HG03159 (cell line): Measurements from ENCODE around the gene HDAC9.

Source experiments
- ATAC-seq: cut with Tn5 transposase; IDR thresholded peaks from one replicate; pipeline ENCODE4 v1.9.1; 2021; ENCODE audit warnings: mild to moderate bottlenecking, moderate library complexity; ENCODE audit not compliant: unreplicated experiment

The HDAC9 gene

DNA sequence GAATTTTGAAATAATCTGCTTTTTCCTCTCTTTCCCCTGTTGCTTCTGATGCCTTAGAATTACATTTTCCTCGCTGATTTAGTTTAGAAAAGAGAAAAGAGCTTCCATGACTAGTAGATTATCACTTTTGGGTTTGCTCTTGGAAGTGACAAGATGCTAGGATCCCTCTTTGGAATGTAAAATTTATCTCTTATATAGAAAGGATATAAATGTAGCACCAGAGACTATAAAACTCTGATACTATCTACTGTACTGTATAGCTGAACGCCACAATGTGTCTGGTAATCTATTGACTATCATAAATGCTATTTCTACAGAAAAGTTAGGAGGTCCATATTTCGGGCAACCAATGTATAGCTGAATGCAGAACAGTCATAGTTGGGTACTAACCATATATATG is 1.1 kb upstream of the HDAC9 start:
- ATAC-seq = no peak

DNA sequence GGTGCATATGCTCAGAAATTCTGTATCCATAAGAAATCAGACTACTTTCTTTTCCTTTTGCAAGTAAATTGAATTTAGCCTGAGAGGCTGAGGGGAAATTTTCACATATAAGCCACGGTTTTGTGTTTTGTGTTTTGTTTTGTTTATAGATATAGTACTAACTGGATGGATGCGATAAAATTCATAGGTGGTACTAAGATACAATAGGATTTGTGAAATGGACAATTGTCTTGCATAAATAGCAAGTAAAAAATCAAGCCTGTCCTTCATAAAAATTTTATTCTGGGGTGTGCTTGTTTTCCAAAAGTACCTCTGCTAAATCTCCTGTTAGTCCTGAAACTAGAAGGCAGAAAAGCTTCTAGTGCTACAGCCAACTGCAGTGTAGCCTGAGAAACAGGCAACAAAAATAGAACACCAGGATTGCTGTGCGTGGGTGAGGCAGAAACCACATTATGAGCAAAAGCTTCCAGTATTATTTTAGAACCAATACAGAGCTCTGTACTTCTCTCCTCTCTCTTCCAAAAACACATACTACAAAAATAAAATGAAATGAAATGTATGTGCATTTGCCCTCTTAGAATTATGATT is 634 bp upstream of the HDAC9 start:
- ATAC-seq = peak; percentile 27

DNA sequence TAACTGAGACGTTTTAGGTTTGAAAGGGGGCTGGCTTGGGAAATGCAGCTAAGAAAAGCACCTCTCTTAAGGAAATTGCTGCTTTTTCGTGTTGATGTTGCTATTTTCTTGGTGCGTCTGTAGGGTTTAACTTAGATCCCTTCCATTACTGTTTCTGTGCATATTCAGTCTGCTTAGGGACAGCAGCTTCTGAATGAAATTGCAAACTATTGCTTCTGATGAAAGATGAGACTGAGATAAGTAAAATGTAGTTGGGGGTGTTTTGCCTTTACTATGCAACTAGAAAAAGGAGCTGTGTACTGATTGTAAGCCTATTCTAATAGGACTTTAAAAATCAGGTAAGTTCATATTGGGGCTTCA is 772 bp downstream of the HDAC9 start:
- no peak for ATAC-seq

DNA sequence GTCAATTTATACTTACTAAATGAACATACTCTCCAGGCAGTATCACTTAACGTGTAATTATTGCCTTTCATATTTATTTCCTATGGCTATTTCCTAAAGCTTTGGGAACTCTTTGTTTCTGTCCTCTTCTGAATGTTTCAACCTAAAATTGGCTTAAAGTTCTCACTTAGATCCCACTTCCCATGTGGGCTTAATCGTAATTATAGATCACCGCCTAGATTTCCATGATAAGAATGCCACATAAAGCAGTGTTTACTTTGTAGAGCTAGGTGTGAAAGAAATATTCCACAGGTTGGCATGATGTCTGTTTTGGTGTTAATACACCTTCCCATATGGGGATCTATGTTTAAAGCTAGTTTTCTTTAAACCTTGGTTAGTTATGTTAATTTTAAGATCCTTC is 1.5 kb downstream of the HDAC9 start:
- no peak for ATAC-seq

DNA sequence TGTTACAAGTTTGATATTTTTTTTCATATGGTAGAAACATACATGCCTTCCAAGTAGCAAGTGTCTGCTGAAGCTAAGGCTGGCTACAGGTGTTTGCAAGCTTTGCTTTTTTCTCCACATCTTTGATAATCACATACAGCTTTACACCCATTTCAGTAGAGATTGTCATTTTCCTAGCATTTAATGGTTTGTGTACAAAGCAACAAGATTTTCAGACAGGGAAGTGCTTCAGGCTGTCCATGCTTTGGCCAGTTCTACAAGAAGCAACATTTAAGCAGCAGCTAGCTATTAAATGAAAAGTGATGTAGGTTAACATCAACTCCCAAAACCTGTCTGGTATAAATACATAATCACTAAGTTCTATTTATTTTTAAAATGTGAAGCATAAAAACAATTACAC is 2.3 kb downstream of the HDAC9 start:
- no peak for ATAC-seq

DNA sequence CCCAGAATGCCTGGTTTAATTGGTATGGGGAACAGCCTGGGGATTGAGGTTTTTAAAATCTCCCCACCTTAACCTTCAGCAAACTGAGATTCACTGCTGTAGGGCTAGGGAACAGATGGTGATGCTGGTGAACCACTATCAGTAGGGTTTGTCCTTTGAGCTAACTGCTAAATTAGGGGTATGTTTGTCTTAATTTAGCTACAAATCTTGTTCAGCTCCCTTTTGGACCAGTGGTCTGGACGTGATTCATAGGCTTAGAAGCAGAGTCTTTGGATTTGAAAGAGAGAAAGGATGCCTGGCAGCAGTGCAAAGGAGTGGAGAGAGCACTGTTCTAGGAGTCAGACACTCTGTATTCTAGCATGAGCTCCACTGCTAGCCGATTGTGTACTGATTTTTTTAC is 2.8 kb downstream of the HDAC9 start:
- ATAC-seq = no peak

DNA sequence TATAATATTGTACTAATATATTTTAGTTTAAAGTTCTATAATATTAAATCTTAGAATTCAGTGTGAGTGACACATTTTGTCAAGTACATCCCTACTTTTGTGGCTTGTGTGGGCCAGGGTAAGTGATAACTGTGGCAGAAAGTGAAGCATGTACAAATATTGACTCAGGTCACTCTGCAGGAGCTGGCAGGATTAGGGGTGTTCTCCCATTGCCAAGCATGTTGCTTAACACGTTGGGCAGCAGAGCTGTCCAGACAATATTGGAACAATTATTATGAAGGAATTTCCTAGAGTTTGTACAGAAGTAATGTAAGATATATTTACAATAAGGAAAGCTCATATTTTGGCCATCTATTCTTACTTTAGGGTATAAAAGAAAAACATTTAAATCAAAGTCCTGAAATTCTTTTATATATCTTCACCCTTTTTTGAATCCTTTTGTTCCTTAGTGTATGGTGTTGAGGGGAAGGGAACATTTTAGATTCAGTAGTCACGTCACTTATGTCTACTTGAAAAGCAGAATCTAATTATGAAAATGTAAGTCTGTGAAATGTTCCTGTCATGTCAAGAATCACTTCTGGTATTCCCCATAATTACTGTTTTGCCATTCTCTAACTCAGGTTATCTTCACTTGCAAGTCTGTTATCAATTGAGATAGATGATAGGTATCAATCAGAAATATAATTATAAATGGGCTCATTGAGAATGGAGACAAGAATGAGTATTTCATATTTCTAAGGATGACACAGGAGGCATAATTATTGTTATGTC is 4.0 kb downstream of the HDAC9 start:
- no peak for ATAC-seq

DNA sequence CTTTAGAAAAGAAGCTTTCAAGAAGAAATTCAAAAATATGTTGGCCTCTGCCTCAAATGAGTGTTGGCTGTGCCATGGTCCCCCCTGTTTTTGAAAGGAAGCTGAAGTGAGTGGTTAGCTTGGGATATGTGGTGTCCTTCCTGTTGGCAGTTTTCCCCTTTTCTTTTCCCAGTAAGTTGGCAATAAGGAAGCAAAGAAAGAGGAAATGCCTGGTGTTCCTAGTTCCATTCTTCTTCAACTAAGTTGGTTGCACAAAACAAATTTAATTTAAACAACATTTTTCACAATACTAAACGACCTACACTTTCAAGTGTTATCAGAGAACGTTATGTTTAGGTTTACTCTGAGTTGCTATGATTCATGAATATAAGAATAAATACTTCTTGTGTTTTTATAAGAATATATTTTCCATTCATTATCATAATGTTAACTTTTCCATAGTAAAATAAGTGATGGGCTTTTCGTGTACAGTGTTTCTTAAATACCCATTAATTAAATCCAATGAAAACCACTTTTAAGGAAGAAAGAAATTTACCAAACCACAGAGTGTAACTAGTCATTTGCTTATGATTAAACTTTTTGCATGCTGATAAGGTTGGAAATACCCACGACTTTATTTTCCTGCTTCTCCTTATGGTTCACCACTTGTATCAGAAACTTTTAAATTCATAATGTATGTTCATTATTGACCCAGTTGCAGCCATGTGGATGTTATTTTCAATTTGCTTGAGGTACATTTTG is 7.7 kb downstream of the HDAC9 start:
- no peak for ATAC-seq

DNA sequence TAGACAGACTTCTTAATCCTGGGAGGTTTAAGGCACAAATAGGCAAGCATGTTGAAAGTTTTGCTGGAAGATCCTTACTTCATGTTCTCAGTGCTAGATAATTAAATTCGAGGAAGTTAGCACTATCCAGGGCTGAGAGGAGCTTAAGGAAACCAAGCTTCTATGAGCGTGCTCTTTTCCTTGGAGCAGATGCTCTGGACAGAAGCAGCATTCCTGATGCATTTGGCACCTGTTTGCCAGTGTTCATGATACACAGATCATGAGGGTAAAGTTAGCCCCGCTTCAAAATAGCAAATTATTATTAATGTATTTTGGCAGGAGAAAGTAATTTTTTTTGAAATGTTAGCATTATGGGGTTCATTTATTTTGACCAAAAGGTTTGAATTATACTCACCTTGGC is 9.4 kb downstream of the HDAC9 start:
- no peak for ATAC-seq

DNA sequence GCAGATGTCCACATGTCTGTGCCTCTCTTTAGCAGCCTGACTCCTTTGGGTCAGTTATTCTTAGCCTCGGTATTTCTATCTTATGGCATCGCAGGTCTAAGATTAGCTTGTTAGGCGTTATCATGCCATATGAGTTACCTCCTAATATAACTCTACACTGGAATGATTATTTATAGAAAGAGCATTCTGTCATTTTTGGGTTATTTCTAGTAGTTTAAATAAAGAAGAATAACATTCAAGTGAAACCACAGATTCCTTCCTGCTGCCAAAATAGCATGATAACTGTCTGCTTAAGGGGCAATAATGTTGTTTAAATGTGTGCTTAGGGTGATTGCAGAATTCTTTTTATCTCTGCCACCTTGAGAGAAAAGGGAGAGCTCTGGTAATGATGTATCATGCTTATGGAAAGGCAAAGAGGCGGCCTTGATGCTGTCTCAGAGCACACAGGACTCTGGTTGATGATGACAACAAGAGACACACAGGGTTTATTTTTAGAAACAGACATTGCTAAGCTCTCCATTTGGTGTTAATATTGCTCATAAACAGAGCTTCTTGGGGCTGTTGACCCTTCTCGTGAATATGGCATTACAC is 10.4 kb downstream of the HDAC9 start:
- peak; percentile 42 for ATAC-seq

DNA sequence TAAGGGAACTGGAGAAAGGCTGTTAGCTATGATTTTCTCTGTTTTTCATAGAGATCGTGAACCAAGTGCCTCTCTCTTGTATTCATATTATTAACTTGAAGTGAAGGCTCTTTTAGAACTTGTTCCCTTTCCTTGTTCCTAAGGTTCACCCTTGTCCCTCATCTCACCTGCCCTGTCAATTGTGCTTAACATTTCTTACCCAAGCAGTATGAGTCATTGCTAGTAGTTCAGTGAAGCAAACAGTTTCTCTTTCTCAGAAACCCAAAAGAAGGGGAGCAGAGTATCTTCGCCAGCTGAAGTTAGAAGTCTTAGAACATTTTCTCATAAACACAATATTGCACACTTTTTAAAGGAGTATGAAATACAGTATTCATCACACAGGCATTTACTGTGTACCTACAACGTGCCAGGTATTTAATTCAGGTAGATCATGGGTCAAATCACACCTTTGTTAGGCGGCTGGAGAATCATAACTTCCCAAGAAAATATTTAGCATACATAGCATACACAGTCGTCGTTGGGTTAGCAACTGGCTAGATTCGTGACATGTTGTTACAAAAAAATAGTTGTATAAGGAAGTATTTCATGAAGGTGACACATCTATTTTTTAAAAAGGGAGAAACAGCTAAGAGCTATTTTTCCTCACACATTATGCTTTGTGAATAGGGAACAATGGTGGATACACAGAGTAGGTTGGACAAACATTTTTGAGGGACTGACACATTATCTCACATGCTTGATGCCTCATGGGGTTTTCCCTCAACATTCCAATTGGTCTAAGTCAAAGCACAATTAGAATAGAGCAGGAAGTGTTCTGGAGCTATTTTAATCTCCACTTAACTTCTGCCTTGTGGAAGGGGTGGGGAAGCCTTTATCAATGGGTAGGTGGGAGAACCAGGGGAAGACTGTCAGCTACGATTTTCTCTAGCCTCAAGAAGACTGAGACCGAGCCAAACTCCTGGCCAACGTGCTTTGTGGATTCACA is 13.2 kb downstream of the HDAC9 start:
- peak; percentile 88 for ATAC-seq

DNA sequence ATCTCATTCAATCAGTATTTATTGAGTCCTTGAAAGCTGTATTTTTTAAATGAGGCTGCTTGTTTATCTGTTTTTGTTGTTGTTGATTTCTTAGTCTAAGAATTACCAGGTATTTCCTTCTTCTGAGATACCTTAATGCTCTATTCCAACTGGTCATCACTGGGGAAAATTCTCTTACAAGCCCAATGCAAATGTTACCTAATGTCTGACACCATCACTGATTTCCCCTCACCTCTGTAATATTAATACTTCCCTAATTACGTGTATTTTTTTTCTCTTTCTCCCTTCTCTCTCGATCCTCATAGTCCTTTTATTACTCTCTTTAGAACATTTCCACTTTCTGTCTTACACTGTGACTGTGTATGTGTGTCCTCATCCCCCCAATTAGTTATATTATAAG is 13.9 kb downstream of the HDAC9 start:
- ATAC-seq = no peak

DNA sequence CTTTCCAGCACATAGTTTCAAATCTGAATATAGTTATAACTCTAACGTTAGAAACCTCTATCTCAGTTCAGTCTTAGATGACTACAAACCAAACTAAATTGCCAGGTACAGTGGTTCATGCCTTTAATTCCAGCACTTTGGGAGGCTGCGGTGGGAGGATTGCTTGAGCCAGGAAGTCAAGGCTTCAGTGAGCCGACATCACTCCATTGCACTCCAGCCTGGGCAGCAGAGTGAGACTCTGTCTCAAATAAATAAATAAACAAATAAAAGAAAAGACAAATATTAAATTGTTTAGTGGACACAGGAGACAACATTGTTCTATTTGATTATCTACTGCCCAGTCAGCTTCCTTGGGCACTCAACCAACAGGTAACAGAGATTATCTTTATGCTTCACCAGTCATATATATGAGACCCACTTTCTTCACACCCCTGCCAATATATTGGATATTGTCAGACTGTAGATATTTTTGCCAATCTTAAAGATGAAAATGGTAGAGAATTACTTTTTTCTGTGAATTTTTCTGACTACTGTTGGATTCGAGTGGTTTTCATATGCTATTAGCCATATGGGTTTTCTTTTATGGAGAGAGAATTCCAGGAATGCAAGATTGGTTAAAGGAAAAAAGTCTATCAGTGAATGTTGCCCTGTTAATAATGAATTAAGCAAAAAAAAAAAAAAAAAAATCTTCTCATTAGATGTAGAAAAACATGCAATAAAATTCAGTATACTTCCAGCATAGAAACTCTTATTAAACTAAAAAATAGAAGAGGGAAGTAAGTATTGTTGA is 16.0 kb downstream of the HDAC9 start:
- ATAC-seq = no peak

DNA sequence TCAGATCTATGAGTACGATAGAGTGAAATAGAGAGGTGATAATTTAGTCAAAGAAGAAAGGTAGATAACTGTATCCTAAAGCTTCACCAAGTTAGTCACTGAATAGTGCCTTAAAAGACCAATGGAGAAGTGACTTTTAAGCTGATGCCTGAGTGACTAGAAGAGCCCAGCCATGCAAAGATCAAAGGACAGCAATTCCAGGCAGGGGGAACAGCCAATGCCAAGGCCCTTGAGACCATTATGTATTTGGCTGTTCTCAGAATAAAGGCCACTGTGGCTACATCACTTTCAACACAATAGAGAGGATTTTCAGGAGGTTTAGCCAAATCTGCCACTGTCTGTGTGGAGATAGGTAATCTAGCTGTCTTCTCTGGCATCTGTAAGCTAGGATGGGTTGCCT is 17.8 kb downstream of the HDAC9 start:
- no peak for ATAC-seq

DNA sequence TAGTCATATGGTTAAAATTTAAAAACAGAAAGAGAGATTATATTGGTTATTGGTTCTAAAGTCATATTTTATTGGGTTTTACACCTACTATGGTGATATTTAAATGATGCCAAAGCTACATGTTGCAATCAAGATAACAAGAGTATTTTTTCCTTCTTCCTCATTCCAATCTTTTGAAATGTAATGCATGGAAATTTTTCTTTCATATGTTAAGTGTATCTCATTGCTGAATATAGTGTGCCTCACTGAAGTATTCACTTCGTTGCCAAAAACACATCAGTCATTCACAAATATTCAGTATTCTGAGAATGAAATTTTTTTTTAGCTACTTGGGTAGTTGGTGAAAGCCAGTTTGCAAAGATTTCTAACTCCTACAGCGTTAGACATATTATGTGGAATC is 19.5 kb downstream of the HDAC9 start:
- no peak for ATAC-seq

DNA sequence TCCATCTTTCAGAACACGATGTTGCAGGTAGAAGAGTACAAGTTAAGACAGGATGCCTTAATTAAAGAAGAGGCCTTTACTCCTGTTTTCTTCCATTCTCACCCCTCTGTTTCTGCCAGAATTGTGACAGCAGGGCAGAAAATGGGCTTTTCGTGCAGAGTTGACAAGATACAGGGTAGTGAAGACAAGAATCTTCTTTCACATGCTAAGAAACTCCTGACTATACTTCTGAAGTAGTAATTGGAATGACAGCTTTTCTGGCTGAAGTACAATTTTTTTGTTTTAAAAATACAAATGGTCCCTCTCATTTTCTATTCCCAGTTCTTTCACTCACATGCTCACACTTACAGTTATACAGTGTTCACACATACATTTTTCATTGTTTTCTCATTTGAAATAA is 22.1 kb downstream of the HDAC9 start:
- ATAC-seq = no peak

DNA sequence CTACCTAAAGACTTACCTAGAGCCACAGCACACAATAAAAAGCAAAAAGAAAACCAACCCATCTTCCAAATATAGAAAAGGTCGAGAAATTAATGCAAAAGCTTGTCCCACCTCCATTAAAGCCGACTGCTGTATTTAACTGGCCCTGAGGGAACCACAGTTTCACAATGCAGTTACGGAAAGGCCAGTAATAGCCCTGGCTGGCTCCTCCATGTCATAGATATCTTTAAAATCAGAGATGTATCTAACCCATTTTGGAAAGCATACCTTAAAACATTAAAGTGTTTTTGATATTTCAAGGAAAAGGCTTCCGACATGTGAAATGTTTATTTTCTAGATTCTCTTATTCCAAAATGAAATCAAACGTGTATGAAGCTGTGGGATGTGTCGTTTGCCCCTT is 23.0 kb downstream of the HDAC9 start:
- no peak for ATAC-seq

DNA sequence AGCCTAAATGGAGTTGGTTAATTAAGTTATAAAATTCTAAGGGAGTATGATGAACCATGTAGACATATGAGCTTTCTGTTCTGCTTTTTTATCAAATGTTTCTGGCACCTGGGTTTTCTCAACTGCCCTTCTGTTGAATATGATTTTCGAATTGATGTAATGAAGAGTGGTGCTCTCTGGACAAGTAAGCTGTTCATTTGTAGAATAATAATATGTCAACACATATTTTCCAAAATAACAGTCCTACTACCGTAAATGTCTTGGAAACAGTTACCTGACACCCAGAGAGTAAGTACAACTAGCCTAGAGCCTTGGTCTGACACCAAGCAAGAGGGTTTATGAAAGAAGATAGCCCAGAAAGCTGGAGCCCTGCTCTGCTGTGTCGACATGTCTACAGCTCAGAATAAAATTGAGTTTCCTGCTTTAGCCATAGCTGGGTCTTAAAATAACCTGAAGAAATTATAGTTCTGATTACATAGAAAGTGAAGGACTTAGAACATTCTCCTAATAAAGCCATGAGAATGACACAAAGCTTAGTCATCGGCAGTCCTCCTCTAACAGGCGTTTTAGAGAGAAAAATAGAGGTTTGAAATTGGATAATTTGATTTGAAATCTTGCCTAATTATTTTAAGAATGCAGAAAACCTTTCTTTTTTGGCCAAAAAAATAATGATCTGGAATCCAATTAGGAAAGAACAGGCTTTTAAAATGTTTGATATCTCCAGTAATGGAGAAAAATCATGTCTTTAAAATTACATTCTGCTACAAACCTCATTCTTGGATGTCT is 25.1 kb downstream of the HDAC9 start:
- peak; percentile 67 for ATAC-seq

DNA sequence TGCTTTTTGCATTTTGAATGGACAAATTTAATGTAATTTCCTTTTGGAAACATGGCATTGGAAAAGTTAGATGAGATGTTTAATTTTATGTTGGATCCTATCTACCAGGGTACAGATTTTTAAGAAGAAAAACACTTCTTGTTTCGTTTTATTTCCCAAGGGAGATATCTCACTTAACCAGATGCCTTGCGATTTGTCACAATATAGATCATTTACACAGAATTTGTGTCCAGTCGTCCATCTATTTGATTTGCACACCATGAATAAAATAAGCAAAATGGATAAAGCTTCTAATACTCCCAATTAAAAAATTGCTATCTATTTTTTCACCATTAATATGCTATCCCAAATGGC is 25.7 kb downstream of the HDAC9 start:
- no peak for ATAC-seq
